Measurements from ENCODE around the gene PROCA1.

PROCA1 gene

DNA sequence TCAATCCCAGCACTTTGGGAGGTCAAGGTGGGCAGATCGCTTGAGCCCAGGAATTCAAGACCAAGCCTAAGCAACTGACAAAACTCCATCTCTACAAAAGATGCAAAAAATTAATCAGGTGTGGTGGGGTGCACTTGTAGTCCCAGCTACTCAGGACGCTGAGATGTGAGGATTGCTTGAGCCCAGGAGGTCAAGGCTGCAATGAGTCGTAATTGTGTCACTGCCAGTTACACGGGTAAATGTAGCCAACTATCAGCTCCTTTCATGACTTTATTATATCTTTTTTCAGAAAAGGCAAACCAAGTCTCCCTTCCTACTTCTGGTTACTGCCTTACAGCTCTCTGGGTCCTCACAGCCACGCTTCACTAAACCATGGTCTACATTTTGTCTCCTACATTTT is 53.9 kb downstream of the PROCA1 start:
- Histone ChIP-seq H3K9me2 (replicated peaks; ENCODE audit: control insufficient read depth, low read length) (no peaks in the 10 kb centered on the region), H3K4me3 (ENCODE audit: low read length) (no peak overlapping the region), H3K27me3 (ENCODE audit: control insufficient read depth, low read length) (no peaks in the 10 kb centered on the region), H3K79me2 (ENCODE audit: control insufficient read depth, low read length) (peaks cover 51% of the 10 kb centered on the region), H4K20me1 (ENCODE audit: control insufficient read depth, insufficient read depth, low read depth, low read length) (no peaks in the 10 kb centered on the region), H3K36me3 (ENCODE audit: control insufficient read depth, low read length) (peaks cover 35% of the 10 kb centered on the region), H3K4me2 (ENCODE audit: low read length) (no peak overlapping the region), H3K4me1 (ENCODE audit: control insufficient read depth, low read length) (peaks cover 10% of the 10 kb centered on the region), H3F3A (ENCODE audit: control insufficient read depth, insufficient read depth) (no peaks in the 10 kb centered on the region), H3K27ac (ENCODE audit: low read depth, low read length) (no peak overlapping the region), H3K9me3 (ENCODE audit: control insufficient read depth, insufficient read depth, low read length) (no peaks in the 10 kb centered on the region)
- TF ChIP-seq, protein P1, sequence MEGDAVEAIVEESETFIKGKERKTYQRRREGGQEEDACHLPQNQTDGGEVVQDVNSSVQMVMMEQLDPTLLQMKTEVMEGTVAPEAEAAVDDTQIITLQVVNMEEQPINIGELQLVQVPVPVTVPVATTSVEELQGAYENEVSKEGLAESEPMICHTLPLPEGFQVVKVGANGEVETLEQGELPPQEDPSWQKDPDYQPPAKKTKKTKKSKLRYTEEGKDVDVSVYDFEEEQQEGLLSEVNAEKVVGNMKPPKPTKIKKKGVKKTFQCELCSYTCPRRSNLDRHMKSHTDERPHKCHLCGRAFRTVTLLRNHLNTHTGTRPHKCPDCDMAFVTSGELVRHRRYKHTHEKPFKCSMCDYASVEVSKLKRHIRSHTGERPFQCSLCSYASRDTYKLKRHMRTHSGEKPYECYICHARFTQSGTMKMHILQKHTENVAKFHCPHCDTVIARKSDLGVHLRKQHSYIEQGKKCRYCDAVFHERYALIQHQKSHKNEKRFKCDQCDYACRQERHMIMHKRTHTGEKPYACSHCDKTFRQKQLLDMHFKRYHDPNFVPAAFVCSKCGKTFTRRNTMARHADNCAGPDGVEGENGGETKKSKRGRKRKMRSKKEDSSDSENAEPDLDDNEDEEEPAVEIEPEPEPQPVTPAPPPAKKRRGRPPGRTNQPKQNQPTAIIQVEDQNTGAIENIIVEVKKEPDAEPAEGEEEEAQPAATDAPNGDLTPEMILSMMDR (IDR thresholded peaks at IDR 0.05; ENCODE audit: low read depth, low read length, poor library complexity, severe bottlenecking), result no peak
- TF ChIP-seq EZH2phosphoT487 (IDR thresholded peaks at IDR 0.05; ENCODE audit: borderline replicate concordance, low read length), result no peak

DNA sequence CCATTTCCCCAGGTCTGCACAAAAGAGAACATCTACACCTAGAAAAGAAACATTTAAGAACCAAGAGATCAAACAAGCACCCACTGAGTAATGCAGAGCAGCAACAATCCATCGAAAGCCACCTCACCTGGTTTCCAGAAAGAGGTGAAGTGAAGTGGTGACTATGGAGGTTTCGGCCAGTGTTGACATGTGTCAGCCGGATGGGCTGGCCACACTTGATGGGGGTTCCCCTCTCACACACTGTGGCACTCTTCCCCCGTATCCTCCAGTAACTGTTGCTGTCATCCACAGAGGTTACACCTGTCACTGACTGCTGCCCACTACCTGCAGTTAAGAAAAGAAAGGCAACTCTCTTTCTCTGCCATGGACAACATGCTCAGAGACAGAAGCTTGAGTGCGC is 56.5 kb downstream of the PROCA1 start:
- Histone ChIP-seq H3K4me2 (ENCODE audit: low read length) (no peak overlapping the region), H3K9me3 (ENCODE audit: control insufficient read depth, insufficient read depth, low read length) (no peaks in the 10 kb centered on the region), H3K27me3 (ENCODE audit: control insufficient read depth, low read length) (no peaks in the 10 kb centered on the region), H3K79me2 (ENCODE audit: control insufficient read depth, low read length) (peaks cover 31% of the 10 kb centered on the region), H3K27ac (ENCODE audit: low read depth, low read length) (no peak overlapping the region), H3K4me1 (ENCODE audit: control insufficient read depth, low read length) (no peaks in the 10 kb centered on the region), H4K20me1 (ENCODE audit: control insufficient read depth, insufficient read depth, low read depth, low read length) (no peaks in the 10 kb centered on the region), H3K9me2 (replicated peaks; ENCODE audit: control insufficient read depth, low read length) (no peaks in the 10 kb centered on the region), H3F3A (ENCODE audit: control insufficient read depth, insufficient read depth) (0 out of 2 replicates have a peak, but pooled peaks cover 3% of the 10 kb centered on the region), H3K36me3 (ENCODE audit: control insufficient read depth, low read length) (peaks cover 39% of the 10 kb centered on the region), H3K4me3 (ENCODE audit: low read length) (no peak overlapping the region)
- no peak for TF ChIP-seq EZH2phosphoT487 (IDR thresholded peaks at IDR 0.05; ENCODE audit: borderline replicate concordance, low read length)
- TF ChIP-seq, protein P1 (IDR thresholded peaks at IDR 0.05; ENCODE audit: low read depth, low read length, poor library complexity, severe bottlenecking), result no peak
